Measurements from ENCODE around the gene IGFBP4. TPM values are rescaled to one million over a fixed set of nuclear protein-coding genes. Genes with fewer than 3 reads are reported as not detected.
A peak's percentile ranks its signal among the peaks of the same experiment; 100 is the strongest.

The IGFBP4 gene
- total RNA-seq, 1 donor from 2014 or later, result 176 TPM

DNA sequence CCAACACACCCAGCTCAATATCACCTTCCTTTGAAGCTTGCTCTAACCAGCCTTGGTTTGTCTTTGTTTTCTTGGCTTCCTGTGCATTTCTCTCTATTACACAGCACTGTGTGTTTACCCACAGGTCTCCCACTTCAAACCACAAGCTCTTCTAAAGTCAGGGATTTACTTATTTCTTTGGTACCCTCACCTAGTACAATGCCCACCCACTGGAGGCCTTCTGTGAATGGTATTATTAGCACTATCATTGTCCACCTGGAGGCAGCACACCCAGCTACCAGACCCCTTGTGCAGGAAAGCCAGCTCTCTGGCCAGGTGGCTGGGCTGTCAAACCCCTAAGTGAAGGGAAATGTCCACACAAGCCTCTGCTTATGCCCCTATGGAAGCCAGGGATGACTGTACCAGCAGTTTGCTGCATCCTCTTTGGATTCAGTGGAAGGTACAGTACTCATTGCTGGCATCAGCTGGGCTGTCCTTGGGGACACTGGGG, 16.2 kb upstream of the IGFBP4 start:
- intact Hi-C loops (cut with micrococcal nuclease), result no loop called here
- no peak for DNase-seq
- no peak for ATAC-seq

DNA sequence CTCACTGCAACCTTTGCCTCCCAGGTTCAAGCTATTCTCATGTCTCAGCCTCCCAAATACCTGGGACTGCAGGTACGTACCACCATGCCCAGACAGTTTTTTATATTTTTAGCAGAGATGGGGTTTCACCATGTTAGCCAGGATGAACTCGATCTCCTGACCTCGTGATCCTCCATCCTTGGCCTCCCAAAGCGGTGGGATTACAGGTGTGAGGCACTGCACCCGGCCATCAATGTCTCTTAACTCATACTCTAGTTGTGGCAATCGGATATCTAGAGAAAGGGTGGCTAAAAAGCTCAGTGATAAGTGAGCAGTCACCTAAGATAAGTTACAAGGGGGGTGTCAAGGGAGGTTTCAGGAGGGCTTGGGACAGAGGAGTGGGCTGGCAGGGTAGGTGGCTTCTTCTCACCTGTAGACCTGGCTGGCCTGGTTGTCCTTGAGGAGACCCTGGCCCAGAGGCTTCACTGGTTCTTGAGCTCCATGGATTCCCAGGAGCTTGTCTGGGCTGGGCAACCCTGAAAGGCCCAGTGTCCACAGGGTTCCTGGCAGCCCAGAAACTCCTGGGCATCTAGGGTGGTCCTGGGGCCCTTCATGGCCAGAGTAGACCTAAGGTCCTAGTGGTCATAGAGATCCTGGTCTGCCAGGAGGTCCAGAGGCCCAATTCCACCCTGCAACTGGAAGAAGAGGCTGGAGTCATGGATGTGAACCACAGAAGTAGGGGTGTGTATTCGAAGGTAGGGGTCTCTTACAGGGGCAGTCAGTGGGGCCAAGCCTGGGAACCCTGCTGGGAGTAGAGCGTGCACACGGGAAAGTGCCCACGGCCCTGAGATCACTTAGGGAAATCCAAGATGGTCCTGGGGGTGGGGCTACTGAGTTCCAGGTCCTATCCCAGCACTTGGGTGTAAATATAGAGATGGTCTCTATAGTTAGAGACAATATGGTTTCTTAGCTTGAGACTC, 12.7 kb upstream of the IGFBP4 start:
- peak; percentile 3 for DNase-seq
- ATAC-seq, result no peak
- intact Hi-C loops (cut with micrococcal nuclease), result no loop called here

DNA sequence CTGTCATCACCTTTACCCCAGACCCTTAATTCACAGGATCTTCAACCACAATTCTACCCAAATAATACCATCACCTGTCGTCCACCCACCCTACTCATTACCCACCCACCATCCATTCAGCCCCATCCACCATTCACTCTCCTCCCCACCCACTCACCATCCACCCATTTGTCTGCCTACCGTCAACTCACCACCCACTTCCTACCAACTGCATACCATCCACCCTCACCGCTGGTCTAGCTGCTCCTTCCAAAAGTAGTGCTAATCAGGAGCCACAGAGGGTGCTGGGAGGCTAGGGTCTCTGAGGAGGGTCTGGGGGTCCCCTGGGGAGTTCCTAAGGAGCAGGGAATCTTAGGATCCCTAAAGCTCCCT, 12.0 kb upstream of the IGFBP4 start:
- ATAC-seq (no peak), DNase-seq (peak; percentile 13)
- intact Hi-C loops (cut with micrococcal nuclease), result no loop called here

DNA sequence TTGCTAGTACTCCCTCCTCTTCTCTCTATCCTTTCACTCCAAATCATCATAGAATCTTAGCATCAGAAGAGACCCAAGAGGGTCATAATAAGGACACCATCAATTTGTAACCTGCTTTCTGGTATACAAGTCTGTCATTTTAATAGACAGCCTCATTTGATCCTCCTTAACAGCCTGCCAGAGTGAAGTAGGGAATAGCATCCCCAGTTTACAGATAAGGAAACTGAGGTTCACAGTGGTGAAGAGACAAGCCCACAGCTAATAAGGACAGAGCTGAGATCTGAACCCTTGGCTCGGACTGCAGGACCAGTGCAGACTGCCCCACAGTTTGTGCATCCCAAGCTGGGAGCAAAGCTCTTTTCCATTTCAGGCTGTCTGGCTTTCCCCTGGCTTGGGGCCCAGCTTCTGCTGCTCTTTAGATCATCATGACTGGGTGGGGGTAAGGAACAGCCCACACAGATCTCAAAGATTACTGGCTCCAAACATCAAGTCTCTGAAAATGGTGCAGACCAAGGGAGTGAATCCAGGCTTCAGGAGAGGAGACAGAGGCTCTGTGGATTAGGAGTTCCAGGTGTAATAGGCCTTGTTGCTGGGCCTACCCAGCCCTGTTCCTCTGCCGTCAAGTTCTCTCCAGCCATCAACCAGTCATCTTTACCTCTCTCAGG, 10.3 kb upstream of the IGFBP4 start:
- ATAC-seq (peak; percentile 42), DNase-seq (peak; percentile 52)
- intact Hi-C loops (cut with micrococcal nuclease), result no loop called here

DNA sequence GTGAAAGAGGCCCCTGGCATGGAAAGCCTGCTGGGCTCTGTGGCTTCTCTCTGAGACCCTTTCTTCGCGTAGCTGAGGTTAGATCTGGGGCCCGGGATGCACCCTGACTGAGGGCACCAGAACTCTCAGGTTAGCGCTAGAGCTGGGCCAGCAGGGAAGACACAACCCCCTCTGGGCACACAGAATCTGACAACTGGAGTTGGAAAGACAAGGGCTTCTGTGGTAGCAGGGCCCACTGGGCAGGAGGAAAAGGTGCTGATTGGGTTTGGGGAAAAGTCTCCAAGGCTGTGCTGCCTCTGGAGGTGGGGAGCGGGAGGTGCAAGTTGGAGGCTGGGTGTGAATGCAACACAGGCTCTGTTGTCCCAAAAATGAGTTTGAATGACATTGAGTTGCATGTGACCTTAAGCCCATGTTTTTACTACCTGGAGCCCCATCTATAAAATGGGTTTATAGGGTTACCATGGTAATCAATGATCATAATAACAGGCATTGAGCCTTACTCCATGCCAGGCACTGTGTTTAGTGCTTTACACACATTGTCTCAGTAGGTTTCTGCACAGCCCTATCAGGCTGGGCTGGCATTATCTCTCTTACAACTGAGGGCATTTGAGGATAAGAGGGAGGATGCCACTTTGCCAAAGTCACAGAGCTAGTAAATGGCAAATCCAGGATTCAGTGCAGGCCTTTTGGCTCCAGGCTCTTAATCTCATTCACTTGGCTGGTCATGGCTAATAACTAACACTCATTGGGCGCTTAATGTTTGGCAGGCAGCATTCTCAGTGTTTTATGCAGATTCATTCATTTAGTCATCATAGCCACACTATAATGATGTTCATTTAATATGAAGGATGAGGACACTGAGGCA, 9.5 kb upstream of the IGFBP4 start:
- ATAC-seq, result peak; percentile 41
- peak; percentile 28 for DNase-seq
- intact Hi-C loops (cut with micrococcal nuclease), result no loop called here

DNA sequence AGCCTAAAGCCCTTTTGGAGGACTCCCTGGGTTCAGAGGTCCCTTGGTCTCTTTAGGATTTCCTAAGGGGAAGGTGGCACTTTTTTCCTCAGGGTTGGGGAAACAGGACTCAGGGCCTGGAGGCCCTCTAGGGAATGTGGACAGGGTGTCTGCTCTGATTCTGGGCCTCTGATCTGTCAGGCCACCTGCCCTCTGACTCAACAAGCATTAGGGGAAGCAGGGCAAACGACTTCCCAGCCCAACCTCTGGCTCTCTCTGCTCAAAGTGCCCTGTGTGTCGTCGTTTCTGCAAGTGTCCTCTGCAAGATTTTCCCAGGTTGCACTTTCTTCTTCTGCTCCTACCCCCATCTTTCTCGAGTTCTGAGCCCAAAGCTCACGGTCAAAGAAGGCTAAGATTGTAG, 6.6 kb upstream of the IGFBP4 start:
- intact Hi-C loops (cut with micrococcal nuclease), result no loop called here
- DNase-seq, result peak; percentile 16
- ATAC-seq, result no peak

DNA sequence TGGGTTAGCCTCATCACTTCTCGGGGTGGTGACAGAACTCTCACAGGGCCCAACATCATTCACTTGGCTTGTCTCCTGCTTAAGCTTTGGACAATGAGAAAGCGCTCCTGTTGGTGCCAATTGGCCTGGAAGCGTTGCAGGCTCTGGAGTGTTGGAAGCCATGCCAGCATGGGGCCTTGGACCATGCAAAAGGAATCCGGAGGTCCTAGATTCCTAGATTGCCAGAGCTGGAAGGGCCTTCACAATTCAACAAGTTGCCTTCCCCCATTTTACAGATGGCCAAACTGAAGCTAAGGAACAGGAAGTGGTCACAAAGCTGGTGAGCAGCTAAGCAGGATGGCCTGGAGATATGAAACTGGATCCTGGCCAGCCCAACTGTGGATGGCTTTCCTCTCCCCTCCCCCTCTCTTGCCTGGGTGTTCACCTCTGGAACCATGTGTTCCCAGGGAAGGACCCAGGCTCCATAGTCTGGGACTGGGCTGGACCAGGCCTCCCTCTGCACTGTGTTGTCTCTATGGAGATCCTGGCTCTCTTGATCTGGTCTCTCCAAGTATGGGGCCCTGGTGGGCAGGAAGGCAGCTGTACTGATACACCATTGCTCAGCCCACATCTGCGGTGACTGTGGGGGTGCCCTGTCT, 6.0 kb upstream of the IGFBP4 start:
- ATAC-seq (peak; percentile 68), DNase-seq (peak; percentile 42)
- intact Hi-C loops (cut with micrococcal nuclease), result no loop called here

DNA sequence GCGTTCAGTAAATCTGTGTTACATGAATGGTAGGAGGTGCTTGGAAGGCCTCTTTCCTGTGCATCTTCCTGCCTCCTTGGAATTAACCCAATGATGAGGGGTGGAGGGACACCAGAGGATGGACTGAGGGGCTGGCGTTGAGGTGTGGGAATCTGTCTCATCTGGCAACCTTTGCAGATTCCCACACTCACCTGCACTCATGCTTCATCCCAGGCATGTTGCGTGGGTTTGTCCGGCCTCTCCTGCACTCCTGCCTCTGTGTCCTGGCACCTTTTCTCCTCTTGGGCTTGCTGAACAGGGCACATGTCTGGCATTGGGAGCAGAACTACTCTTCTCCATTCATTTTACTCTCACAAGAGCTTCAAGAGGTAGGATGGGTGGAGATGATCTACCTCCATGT, 3.1 kb upstream of the IGFBP4 start:
- ATAC-seq (no peak), DNase-seq (peak; percentile 3)
- intact Hi-C loops (cut with micrococcal nuclease), result loop anchor here (5.0 kb wide), 1 partner anchor 92 kb away; no protein-coding TSS in a partner anchor

DNA sequence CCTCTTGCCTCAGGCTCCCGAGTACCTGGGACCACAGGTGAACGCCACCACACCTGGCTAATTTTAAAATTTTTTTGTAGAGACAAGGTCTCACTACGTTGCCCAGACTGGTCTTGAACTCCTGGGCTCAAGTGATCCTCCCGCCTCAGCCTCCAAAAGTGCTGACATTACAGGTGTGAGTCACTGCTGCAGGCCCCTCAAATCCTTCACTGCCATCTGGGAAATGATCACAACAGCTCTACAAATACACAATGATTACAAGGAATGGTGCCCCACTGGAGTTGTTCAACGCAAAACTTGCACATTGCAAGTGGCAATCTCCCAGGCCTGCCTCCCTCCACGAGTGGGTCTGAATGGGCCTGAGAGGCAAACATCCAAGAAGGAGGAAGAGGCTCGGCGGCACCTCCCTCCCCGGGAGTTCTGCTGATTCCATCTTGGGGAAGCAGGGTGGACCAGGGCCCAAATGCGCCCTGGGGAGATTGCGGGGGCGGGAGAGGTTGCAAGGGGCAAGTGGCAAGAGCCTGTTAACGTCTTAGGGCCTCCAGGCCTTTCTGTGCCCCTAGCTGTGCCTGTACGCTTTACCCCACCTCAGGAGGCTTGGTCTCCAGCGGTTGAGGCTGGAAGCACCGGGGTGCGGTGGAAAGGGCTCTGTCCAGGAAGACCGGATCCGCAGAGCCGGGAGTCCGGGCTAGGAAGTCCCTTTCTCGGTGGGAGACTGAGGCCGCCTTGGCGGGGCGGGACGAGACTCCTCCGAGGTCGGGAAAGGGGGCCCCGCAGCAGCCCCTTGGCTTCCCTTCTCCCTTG, 656 bp upstream of the IGFBP4 start:
- DNase-seq, result peak; percentile 80
- intact Hi-C loops (cut with micrococcal nuclease), result loop anchor here (5.0 kb wide), 1 partner anchor 90 kb away; no protein-coding TSS in a partner anchor
- ATAC-seq, result peak; percentile 30

DNA sequence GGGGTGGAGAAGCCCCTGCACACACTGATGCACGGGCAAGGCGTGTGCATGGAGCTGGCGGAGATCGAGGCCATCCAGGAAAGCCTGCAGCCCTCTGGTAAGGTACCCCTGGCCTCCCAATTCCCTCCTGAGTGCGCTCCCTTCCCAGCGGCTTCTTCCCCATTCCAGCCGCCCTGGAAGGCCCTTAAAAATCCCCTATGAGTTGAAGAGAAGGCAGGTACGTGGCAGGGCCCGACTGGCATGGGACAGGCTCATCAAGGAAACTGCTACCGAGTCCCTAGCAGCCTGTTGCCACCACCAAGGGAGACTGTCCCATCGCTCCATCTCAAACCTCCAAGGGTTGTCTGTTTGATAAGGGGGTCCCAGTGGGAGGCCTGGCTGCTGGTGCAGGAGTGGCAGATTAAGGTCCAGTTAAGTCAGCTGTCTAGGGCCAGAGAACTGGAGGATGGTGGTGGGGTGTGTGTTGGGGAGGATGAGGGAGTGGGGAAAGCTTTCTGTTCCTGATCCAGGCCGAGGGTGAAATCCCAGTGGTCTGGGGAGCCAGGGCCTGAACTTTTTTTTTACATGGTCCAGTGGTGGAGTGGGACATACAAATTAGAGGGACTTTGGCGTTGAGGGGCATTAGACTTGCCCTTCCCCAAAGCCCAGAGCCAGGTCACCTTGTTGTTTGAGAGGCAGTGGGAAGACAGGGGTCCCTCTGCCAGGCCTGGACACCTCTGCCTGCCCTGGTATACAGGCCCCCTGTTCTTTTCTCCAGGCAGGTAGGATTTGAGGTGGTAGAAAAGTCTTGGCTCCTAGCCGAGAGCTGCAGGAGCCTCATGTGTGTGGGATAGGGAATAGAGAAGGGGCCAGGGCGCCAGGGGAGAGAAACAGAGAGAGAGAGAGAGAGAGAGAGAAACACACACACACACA, 994 bp downstream of the IGFBP4 start:
- ATAC-seq, result no peak

DNA sequence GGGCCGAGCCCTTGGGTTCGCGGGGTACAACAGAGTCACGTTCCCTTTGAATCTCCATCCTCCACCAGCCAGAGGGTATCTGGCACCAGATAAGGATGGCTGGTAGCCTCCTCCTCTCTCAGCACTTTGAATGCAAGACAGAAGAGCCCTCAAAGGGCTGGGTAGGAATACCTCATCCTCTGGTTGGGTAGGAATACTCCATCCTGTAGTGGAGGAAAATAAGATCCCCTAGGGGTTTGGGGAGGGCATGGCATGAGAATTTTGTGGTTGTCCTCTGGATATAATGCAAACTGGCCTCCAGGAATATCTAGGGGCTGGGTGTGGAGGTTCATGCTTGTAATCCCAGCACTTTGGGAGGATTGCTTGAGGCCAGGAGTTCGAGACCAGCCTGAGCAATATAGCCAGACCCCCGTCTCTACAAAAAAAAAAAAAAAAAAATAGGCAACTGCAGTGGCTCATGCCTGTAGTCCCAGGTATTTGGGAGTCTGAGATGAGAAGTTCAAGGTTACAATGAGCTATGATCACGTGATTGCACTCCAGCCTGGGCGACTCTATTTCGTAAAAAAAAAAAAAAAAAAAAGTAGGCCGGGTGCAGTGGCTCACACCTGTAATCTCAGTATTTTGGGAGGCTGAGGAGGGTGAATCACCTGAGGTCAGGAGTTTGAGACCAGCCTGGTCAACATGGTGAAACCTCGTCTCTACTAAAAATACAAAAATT, 2.7 kb downstream of the IGFBP4 start:
- intact Hi-C loops (cut with micrococcal nuclease), result no loop called here
- no peak for ATAC-seq
- DNase-seq, result peak; percentile 4

More for the DNA sequence above, 994 bp downstream of the IGFBP4 start:
- peak; percentile 13 for DNase-seq
- intact Hi-C loops (cut with micrococcal nuclease), result loop anchor here (5.0 kb wide), 1 partner anchor 88 kb away; no protein-coding TSS in a partner anchor

DNA sequence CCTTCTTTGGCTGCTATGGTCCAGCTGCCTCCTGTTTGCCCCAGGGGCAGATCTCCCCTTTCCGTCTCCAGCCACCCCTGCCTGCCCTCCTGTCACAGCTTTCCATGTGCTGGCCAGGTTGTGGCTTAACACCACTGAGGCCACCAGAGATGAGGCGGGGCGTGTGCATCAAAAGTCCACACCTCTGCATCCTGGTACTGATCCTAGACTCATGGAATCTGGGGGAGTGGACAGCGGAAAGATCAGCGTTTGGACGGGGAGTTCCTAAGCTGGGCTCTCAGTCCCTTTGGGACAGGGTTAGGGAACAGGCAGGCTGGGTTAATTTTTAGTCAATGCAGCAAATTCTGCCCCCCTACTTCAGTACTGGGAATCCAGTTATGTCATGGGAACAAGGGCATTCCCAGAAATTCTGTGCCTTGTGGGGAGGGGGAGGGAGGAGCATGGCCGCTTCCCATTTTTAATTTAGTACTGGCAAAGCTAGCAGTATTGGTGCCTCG, 3.9 kb downstream of the IGFBP4 start:
- intact Hi-C loops (cut with micrococcal nuclease), result no loop called here
- ATAC-seq (peak; percentile 46), DNase-seq (peak; percentile 63)

DNA sequence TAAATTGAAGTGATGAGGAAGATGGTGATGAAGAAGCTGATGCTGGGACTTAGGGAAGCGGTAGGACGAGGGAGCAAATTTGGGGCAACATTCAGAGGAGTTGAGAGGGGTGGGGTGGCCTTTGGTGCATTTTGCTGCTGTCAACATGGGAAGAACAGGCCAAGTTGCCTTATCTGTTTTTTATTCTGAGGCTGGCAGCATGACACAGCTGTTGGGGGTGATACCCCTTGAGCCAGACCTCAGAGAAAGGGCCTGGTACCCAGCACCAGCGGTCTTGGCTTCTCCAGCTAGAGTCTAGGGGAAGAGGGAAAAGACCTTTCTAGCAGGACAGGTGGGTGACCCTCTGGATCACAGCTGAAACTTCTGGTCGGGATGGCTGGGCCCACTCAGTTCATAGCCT, 4.6 kb downstream of the IGFBP4 start:
- DNase-seq, result no peak
- intact Hi-C loops (cut with micrococcal nuclease), result no loop called here
- no peak for ATAC-seq

DNA sequence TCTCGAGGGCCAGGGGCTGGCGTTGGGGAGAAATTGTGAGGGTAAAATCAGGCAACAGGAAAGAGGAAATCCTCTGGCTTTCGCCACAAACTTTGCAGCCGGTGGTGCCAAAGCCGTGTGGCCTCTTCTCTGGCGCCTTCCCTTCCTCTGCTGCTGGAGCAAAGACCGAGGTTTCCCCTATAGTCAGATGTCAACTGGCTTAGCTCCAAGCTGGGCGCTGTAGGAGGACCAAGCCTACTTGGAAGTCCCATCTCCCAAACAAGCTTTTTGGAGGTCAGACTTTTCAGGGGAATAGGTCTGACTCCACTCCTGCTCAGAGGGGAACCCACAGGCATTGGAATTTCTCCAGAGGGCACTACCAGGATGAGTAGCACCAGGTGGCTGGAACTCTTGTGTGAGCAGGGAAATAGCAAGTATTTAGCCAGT, 5.0 kb downstream of the IGFBP4 start:
- intact Hi-C loops (cut with micrococcal nuclease), result no loop called here
- DNase-seq (peak; percentile 63), ATAC-seq (no peak)

DNA sequence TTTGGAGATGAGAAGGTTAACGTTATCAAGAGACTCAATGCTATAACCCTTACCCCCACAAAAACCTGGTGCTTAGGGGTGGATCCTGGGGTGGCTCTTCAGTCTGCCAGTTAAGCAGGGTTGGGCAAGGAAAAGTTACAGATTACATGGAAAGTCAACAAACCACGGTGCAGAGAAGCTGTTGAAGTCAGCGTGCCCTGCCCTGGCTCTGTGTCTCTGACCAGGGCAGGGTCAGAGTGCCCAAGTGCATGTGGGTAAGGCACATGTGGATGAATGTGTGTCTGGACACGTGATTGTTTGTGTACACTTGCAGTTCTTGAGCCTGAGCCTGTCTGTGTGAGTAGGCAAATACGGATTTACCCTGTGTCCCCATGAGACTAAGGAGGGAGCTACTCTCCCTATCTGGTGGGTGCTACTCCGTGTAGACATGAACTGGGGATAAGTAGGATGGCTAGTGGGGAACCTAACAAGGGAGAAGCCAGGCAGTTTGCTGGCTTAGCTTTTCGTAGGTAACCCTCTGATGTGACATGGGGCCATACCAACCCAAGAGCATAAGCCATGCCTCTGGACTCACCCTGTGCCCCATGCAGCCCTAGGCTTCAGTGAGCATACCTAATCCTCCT, 5.5 kb downstream of the IGFBP4 start:
- DNase-seq (peak; percentile 13), ATAC-seq (no peak)
- intact Hi-C loops (cut with micrococcal nuclease), result no loop called here

DNA sequence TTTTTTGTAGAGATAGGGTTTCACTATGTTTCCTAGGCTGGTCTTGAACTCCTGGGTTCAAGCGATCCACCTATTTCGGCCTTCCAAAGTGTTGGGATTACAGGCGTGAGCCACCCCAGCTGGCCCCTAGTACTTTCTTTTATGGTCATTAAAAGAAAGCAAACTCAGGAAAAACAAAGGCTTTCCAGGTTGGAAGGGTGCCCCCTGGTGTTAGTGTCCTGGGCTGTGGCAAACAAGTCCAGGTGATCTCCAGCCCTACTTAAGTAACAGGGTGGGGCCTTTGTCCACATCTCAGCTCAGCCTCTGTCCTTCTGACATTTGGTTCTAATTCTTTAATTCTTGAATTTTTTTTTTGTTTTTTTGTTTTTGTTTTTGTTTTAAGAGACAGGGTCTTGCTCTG, 6.9 kb downstream of the IGFBP4 start:
- ATAC-seq (no peak), DNase-seq (peak; percentile 39)
- intact Hi-C loops (cut with micrococcal nuclease), result no loop called here

All from left ventricle myocardium superior (tissue), 1 donor.